ENCODE measurements around the gene PIH1D1. TPM values are rescaled to one million over a fixed set of nuclear protein-coding genes. Genes with fewer than 3 reads are reported as not detected.
A peak's percentile ranks its signal among the peaks of the same experiment; 100 is the strongest.

Gene PIH1D1
- total and polyA plus RNA-seq, 2 of the 13 experiments (the other 11 are each of a cell fraction or from before 2014, with no cell fraction given), result 110 to 137 TPM

GRCh38 chr19:49475995-49476880, 24.6 kb upstream of the PIH1D1 start (continued):
- peak; percentile 31; the same call in 1 of the 2 replicates for TF ChIP-seq PATZ1 (CRISPR knock-in tag; IDR thresholded peaks at IDR 0.05)
- no peak for TF ChIP-seq ZNF839 (CRISPR knock-in tag; IDR thresholded peaks at IDR 0.05; ENCODE audit: borderline replicate concordance)
- TF ChIP-seq KDM5A (IDR thresholded peaks at IDR 0.05; ENCODE audit: borderline replicate concordance, low read length), result no peak
- TF ChIP-seq HNRNPL (IDR thresholded peaks at IDR 0.05; ENCODE audit: low read depth, low read length), result 0 out of 2 replicates have a peak, but pooled peaks have one; percentile 23
- no peak for TF ChIP-seq TFDP1 (CRISPR knock-in tag; IDR thresholded peaks at IDR 0.05; ENCODE audit: borderline replicate concordance)
- TF ChIP-seq TAF15 (IDR thresholded peaks at IDR 0.05; ENCODE audit: low read depth, low read length, poor library complexity, severe bottlenecking), result no peak
- no peak for TF ChIP-seq NAIF1 (CRISPR knock-in tag; IDR thresholded peaks at IDR 0.05; ENCODE audit: borderline replicate concordance)
- TF ChIP-seq ZNF432 (CRISPR knock-in tag; IDR thresholded peaks at IDR 0.05; ENCODE audit: borderline replicate concordance), result no peak
- TF ChIP-seq ARID3A (IDR thresholded peaks at IDR 0.05; ENCODE audit: low read depth, low read length), result no peak
- TF ChIP-seq MAX (IDR thresholded peaks at IDR 0.05), result peak; percentile 37; the same call in 1 of the 2 replicates
- TF ChIP-seq MED8 (CRISPR knock-in tag; IDR thresholded peaks at IDR 0.05; ENCODE audit: insufficient replicate concordance), result no peak
- no peak for TF ChIP-seq KLF9 (CRISPR knock-in tag; IDR thresholded peaks at IDR 0.05; ENCODE audit: low read depth)
- TF ChIP-seq RBM39 (IDR thresholded peaks at IDR 0.05; ENCODE audit: low read depth, low read length, poor library complexity, severe bottlenecking), result peak; percentile 63
- no peak for TF ChIP-seq BATF2 (CRISPR knock-in tag; IDR thresholded peaks at IDR 0.05)
- no peak for TF ChIP-seq GMEB1 (CRISPR knock-in tag; IDR thresholded peaks at IDR 0.05; ENCODE audit: borderline replicate concordance)
- TF ChIP-seq ZFYVE20 (CRISPR knock-in tag; IDR thresholded peaks at IDR 0.05; ENCODE audit: borderline replicate concordance, low read depth), result no peak
- no peak for TF ChIP-seq ZNF230 (CRISPR knock-in tag; IDR thresholded peaks at IDR 0.05)
- TF ChIP-seq PHB2 (IDR thresholded peaks at IDR 0.05; ENCODE audit: partially characterized antibody), result no peak
- TF ChIP-seq LBX2 (CRISPR knock-in tag; IDR thresholded peaks at IDR 0.05; ENCODE audit: borderline replicate concordance), result no peak
- no peak for TF ChIP-seq NFRKB (IDR thresholded peaks at IDR 0.05)
